SK-N-MC (cell line): ENCODE measurements around the gene C12orf43.

Source experiments
- EZH2 ChIP-seq: fragments of 200-600 bp; sonication (generic); IDR thresholded peaks from one replicate; pipeline ENCODE4 v1.6.1; 2017; ENCODE audit warnings: antibody characterized with exemption
- FOXP2 ChIP-seq: optimal IDR thresholded peaks from 2 replicates; pipeline ENCODE3; 2011; ENCODE audit warnings: mild to moderate bottlenecking, moderate library complexity; ENCODE audit not compliant: insufficient read depth; ENCODE audit errors: extremely low read length, control extremely low read depth
- POLR2AphosphoS5 ChIP-seq: IDR thresholded peaks from 2 replicates; pipeline ENCODE4 v1.6.1; 2012; ENCODE audit warnings: mild to moderate bottlenecking, low read depth, low read length, borderline replicate concordance

DNA sequence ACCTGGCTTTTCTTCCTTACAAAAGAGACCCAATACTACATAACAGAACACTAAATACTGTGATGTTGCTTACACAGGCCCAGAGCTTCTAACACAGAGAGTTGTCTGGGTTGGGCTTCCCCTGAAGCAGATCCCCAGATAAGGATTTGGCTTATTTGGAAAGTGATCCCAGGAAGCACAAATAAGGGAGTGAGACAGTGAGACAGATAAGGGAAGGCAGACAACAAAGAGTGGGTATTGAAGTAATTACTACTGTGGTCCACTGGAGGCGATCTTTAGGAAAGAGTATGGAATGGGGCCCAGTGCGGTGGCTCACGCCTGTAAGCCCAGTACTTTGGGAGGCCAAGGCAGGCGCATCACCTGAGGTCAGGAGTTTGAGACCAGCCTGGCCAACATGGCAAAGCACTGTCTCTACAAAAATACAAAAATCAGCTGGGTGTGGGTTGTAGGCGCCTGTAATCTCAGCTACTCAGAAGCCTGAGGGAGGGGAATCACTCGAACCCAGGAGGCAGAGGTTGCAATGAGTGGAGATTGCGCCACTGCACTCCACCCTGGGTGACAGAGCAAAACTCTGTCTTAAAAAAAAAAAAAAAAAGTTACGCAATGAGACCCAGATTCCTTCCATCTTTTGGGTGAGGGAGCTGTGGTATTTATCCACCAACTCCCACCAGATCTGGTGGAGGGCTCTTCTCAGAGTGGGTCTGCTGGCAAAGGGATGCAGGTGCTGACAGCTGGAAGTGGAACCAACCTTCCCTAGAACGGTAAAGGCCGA, 10.2 kb upstream of the C12orf43 start:
- TF ChIP-seq POLR2AphosphoS5 (no peak), EZH2 (no peak), FOXP2 (no peak)
